Measurements from ENCODE around the gene HTR2A. TPM values are rescaled to one million over a fixed set of nuclear protein-coding genes. Genes with fewer than 3 reads are reported as not detected.
A peak's percentile ranks its signal among the peaks of the same experiment; 100 is the strongest.

HTR2A gene
- total RNA-seq, 1 donor from 2014 or later = not detected

DNA sequence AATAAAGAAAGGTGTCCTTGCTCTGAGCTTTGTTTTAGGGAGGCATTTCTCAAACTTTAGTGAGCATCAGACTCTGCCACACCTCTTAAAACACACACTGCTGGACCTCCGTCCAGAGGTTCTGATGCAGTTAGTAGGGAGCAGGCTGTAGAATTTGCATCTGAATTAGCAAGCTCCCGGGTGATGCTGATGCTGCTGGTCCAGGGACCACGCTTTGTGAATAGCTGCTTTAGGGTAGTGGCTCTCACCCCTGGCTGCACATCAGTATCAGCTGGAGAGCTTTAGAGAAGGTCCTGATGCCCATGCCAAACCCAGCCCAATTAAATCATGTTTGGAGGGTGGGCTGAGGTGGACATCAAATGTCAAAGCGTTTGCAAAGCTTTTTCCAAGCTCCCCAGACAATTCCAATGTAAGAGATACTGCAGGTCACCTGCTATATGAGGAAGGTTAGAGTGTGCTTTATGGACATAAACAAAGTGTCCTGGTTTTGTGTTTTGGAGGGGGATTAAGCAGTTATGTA is 3.6 kb downstream of the HTR2A start:
- Histone ChIP-seq H3K36me3 (ENCODE audit: control insufficient read depth, insufficient read depth, low read length) (no peaks in the 10 kb centered on the region), H3K27me3 (ENCODE audit: control insufficient read depth, insufficient read depth, low read length) (no peaks in the 10 kb centered on the region), H3K4me3 (ENCODE audit: low read depth, low read length) (no peak overlapping the region)
- TF ChIP-seq, protein P1, sequence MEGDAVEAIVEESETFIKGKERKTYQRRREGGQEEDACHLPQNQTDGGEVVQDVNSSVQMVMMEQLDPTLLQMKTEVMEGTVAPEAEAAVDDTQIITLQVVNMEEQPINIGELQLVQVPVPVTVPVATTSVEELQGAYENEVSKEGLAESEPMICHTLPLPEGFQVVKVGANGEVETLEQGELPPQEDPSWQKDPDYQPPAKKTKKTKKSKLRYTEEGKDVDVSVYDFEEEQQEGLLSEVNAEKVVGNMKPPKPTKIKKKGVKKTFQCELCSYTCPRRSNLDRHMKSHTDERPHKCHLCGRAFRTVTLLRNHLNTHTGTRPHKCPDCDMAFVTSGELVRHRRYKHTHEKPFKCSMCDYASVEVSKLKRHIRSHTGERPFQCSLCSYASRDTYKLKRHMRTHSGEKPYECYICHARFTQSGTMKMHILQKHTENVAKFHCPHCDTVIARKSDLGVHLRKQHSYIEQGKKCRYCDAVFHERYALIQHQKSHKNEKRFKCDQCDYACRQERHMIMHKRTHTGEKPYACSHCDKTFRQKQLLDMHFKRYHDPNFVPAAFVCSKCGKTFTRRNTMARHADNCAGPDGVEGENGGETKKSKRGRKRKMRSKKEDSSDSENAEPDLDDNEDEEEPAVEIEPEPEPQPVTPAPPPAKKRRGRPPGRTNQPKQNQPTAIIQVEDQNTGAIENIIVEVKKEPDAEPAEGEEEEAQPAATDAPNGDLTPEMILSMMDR (IDR thresholded peaks at IDR 0.05; ENCODE audit: insufficient read depth, low read length, poor library complexity, severe bottlenecking) = no peak
- no peak for DNase-seq (ENCODE audit: low read depth)

DNA sequence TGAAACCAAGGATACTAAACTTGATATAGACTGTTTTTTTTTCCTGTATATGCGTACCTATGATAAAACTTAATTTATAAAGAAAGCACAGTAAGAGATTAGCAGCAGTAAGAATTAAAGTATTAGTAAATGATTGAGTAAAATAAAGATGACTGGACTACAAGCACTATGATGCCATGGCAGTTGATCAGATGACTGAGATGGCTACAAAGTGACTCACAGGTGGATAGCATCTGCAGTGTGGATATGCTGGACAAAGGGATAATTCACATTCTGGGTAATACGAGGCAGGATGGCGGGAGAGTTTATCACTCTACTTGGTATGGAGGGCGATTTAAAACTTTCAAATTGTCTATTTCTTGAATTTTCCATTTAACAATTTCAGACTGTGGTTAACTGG is 11.8 kb downstream of the HTR2A start:
- Histone ChIP-seq H3K27me3 (ENCODE audit: control insufficient read depth, insufficient read depth, low read length) (no peaks in the 10 kb centered on the region), H3K4me3 (ENCODE audit: low read depth, low read length) (no peak overlapping the region), H3K36me3 (ENCODE audit: control insufficient read depth, insufficient read depth, low read length) (no peaks in the 10 kb centered on the region)
- TF ChIP-seq, protein P1 (IDR thresholded peaks at IDR 0.05; ENCODE audit: insufficient read depth, low read length, poor library complexity, severe bottlenecking) = no peak
- peak; percentile 54 for DNase-seq (ENCODE audit: low read depth)

DNA sequence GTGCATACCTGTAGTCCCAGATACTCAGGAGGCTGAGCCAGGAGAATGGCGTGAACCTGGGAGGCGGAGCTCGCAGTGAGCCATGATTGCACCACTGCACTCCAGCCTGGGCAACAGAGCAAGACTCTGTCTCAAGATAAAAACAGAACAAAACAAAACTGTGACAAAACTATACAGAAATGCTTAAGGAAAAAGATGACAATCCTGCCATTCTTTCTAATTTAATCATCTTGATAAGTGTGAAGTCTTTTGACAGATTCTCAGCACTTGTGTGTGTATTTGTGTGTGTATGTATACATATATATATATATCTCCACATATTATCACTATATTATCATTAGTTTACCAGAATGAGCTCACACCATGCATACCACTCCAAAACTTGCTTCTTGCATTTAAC is 12.3 kb downstream of the HTR2A start:
- H3K36me3 ChIP-seq (ENCODE audit: control insufficient read depth, insufficient read depth, low read length) = no peaks in the 10 kb centered on the region
- no peaks in the 10 kb centered on the region for H3K27me3 ChIP-seq (ENCODE audit: control insufficient read depth, insufficient read depth, low read length)
- no peak for DNase-seq (ENCODE audit: low read depth)
- H3K4me3 ChIP-seq (ENCODE audit: low read depth, low read length) = no peak overlapping the region
- TF ChIP-seq, protein P1 (IDR thresholded peaks at IDR 0.05; ENCODE audit: insufficient read depth, low read length, poor library complexity, severe bottlenecking) = no peak

DNA sequence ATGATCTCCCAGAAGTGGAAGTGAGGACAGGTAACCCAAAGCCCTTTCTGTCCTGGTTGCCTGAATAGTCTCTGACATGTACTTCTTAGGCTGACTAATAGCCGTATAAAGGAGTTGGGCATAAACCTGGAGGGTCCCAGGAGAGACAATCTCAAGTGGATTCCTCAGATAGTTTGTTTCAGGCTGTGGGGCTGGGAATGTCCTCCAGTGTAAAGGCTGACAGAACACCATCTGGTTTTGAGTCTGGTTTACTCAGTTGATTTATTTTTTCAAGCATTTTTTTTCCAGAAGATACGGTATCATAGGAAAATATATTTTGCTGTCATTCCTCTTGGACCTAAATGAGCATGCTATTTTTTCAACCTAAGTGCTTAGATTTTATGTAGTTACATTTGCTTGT is 15.2 kb downstream of the HTR2A start:
- Histone ChIP-seq H3K27me3 (ENCODE audit: control insufficient read depth, insufficient read depth, low read length) (no peaks in the 10 kb centered on the region), H3K36me3 (ENCODE audit: control insufficient read depth, insufficient read depth, low read length) (no peaks in the 10 kb centered on the region), H3K4me3 (ENCODE audit: low read depth, low read length) (no peak overlapping the region)
- TF ChIP-seq, protein P1 (IDR thresholded peaks at IDR 0.05; ENCODE audit: insufficient read depth, low read length, poor library complexity, severe bottlenecking) = no peak
- DNase-seq (ENCODE audit: low read depth) = no peak

DNA sequence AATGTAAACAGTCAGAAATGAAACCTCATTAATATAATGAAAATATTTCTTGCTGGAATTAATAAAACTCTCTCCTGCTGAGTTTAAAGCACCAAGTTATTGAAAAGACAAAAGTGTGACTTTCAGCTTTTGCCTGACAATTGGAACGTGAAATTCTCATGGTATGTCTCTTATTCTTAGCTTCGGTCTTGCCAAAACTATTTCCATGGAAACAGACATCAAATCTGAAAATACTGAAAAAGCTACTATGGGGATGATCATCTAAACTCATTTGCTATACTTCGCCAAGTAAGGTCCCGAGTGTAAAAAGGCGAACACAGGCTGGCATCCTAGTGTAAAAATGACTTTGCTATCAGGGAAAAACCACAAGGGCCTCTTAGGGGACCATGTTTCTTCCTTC is 22.8 kb downstream of the HTR2A start:
- no peaks in the 10 kb centered on the region for H3K27me3 ChIP-seq (ENCODE audit: control insufficient read depth, insufficient read depth, low read length)

DNA sequence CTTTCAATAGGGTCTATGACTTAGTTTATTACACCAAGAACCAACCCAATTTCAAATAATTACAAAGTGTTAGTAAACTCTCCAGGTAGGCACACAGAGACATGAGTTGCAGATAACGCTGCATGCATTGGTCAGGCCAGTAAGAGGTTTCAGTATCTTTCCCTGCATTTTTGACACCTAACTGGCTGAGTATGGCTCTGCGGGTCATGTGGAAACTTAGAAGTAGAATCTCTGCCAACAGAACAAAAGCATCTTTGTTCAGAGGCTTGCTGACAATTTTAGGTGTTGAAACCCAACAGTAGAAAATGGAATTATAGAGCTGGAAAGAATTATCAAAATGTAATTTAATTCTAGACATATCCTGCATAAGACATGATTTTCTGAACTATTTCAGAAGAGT is 25.3 kb downstream of the HTR2A start:
- H3K27me3 ChIP-seq (ENCODE audit: control insufficient read depth, insufficient read depth, low read length) = no peaks in the 10 kb centered on the region
- no peak for DNase-seq (ENCODE audit: low read depth)
- no peaks in the 10 kb centered on the region for H3K36me3 ChIP-seq (ENCODE audit: control insufficient read depth, insufficient read depth, low read length)
- no peak overlapping the region for H3K4me3 ChIP-seq (ENCODE audit: low read depth, low read length)
- TF ChIP-seq, protein P1 (IDR thresholded peaks at IDR 0.05; ENCODE audit: insufficient read depth, low read length, poor library complexity, severe bottlenecking) = no peak

More for the DNA sequence above, 22.8 kb downstream of the HTR2A start:
- TF ChIP-seq, protein P1 (IDR thresholded peaks at IDR 0.05; ENCODE audit: insufficient read depth, low read length, poor library complexity, severe bottlenecking) = no peak
- no peak for DNase-seq (ENCODE audit: low read depth)
- H3K4me3 ChIP-seq (ENCODE audit: low read depth, low read length) = no peak overlapping the region
- H3K36me3 ChIP-seq (ENCODE audit: control insufficient read depth, insufficient read depth, low read length) = no peaks in the 10 kb centered on the region
